ENCODE data around the gene DAZAP1.
A peak's percentile ranks its signal among the peaks of the same experiment; 100 is the strongest.

DAZAP1 gene

DNA sequence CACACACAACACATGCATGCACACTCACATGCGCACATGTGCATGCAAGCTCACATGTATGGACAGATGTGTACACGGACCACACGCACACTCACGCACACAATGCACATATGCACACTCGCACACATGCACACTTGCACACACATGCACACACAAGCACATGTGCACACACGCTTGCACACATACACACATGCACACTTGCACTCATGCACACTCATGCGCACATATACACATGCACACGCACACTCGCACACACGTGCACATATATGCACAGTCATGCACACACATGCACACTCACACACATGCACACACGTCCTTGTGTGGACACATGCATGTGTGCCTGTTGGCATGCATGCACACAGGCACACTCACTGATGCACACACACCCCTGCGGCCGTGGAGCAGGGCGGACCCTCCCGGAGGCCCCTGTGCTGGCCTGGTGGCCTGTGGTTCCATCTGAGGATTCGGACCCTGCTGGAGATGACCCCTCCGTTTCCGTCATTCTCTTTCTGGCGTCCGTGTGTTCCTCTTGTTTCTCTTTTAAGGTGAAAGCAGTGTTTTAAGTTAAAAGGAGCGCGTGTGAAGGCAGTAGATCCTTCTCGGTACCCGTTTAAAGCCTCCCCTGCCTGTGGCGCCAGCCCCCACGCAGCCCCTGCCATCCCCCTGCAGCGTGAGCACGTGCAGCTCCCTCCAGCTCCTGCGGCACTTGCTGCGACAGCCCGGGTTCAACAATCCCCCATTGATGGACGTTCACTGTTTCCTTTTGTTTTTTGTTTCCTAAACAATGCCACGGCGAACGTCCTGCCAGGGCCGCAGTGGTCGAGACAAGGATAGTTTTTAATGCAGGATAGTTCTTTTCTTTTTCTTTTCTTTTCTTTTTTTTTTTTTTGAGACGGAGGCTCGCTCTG, 18.1 kb upstream of the DAZAP1 start:
- TF ChIP-seq, protein P1, sequence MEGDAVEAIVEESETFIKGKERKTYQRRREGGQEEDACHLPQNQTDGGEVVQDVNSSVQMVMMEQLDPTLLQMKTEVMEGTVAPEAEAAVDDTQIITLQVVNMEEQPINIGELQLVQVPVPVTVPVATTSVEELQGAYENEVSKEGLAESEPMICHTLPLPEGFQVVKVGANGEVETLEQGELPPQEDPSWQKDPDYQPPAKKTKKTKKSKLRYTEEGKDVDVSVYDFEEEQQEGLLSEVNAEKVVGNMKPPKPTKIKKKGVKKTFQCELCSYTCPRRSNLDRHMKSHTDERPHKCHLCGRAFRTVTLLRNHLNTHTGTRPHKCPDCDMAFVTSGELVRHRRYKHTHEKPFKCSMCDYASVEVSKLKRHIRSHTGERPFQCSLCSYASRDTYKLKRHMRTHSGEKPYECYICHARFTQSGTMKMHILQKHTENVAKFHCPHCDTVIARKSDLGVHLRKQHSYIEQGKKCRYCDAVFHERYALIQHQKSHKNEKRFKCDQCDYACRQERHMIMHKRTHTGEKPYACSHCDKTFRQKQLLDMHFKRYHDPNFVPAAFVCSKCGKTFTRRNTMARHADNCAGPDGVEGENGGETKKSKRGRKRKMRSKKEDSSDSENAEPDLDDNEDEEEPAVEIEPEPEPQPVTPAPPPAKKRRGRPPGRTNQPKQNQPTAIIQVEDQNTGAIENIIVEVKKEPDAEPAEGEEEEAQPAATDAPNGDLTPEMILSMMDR (IDR thresholded peaks at IDR 0.05; ENCODE audit: control insufficient read depth, extremely low read depth, insufficient read depth): no peak
- H3K4me3 ChIP-seq (ENCODE audit: low read depth, low read length): no peak overlapping the region
- no peak for DNase-seq (ENCODE audit: low read depth)

DNA sequence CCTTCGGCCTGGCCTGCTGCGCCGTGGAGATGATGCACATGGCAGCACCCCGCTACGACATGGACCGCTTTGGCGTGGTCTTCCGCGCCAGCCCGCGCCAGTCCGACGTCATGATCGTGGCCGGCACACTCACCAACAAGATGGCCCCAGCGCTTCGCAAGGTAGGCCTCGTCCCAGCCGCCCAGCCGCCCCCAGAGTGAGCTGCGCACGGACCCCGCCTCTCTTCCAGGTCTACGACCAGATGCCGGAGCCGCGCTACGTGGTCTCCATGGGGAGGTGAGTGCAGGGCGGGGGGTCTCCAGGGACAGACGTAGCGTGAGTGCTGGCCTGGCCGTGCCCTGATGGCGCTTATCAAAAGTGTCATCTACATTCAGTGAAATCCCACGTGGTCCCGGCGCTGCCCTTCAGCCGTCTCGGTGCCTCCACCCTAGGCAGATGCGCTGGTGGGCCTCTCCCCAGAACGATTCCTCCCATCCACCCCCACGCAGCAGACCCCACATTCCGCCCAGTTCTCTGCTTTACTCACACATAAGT, 16.4 kb upstream of the DAZAP1 start:
- TF ChIP-seq, protein P1 (IDR thresholded peaks at IDR 0.05; ENCODE audit: control insufficient read depth, extremely low read depth, insufficient read depth): no peak
- DNase-seq (ENCODE audit: low read depth): no peak
- no peak overlapping the region for H3K4me3 ChIP-seq (ENCODE audit: low read depth, low read length)

DNA sequence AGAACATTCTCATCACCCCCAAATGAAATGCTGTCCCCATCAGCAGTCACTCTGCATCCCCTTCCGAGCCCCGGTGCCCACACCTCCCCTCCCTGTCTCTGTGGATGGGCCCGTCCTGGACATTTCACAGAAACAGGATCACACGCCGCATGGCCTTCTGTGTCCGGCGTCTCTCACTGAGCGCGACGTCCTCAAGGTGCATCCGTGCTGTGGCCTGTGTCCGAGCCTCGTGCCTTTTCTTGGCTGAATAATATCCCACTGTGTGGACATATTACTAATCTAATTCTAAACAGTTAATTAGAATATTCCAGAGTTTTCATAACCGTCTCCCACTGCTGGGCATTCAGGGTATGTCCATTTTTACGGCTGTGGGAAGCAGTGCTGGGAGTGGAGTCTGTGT, 15.0 kb upstream of the DAZAP1 start:
- no peak for DNase-seq (ENCODE audit: low read depth)
- H3K4me3 ChIP-seq (ENCODE audit: low read depth, low read length): no peak overlapping the region
- TF ChIP-seq, protein P1 (IDR thresholded peaks at IDR 0.05; ENCODE audit: control insufficient read depth, extremely low read depth, insufficient read depth): no peak

DNA sequence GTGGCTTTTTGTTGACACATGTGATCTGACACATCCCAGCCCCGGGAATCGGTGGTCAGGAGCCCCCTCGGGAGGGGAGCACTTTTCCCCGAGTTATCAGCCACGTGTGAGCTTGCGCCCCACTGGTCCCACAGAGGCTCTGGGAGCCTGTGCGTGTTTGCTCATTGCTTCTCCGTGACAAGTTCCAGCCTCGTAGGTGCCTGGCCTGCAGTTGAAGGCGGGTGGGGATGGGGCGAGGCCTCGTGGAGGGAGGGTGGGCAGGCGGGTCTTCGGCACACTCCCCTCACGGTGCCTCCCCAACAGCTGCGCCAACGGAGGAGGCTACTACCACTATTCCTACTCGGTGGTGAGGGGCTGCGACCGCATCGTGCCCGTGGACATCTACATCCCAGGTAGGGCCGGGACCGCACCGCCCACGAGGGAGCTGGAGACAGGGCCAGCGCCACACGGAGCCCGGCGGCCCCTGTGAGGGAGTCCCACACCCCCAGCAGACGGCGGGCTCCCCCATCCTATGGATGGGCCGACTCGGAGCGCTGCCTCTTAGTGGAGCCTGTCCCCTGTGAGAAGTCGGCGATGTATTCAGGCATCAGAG, 14.4 kb upstream of the DAZAP1 start:
- no peak overlapping the region for H3K4me3 ChIP-seq (ENCODE audit: low read depth, low read length)
- TF ChIP-seq, protein P1 (IDR thresholded peaks at IDR 0.05; ENCODE audit: control insufficient read depth, extremely low read depth, insufficient read depth): no peak
- DNase-seq (ENCODE audit: low read depth): no peak

DNA sequence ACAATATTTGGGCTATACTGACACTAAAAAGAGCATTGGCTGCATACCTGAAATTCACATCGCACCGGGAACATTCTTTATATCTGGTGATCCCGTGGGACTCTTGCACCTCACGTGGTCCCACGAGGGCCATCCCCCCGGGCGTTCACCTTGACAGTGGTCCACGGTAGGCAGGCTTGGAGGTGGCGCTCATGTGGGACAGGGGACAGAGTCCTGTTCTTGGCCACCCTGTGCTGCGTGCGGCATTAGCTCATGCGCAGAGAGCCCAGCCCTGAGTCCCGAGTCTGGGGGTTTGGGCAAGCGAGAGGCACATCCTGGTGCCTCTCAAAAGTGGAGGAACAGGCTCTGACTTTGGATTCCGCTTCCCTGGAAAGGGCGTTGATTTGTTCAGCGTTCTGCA, 13.5 kb upstream of the DAZAP1 start:
- TF ChIP-seq, protein P1 (IDR thresholded peaks at IDR 0.05; ENCODE audit: control insufficient read depth, extremely low read depth, insufficient read depth): no peak
- no peak for DNase-seq (ENCODE audit: low read depth)
- H3K4me3 ChIP-seq (ENCODE audit: low read depth, low read length): no peak overlapping the region

DNA sequence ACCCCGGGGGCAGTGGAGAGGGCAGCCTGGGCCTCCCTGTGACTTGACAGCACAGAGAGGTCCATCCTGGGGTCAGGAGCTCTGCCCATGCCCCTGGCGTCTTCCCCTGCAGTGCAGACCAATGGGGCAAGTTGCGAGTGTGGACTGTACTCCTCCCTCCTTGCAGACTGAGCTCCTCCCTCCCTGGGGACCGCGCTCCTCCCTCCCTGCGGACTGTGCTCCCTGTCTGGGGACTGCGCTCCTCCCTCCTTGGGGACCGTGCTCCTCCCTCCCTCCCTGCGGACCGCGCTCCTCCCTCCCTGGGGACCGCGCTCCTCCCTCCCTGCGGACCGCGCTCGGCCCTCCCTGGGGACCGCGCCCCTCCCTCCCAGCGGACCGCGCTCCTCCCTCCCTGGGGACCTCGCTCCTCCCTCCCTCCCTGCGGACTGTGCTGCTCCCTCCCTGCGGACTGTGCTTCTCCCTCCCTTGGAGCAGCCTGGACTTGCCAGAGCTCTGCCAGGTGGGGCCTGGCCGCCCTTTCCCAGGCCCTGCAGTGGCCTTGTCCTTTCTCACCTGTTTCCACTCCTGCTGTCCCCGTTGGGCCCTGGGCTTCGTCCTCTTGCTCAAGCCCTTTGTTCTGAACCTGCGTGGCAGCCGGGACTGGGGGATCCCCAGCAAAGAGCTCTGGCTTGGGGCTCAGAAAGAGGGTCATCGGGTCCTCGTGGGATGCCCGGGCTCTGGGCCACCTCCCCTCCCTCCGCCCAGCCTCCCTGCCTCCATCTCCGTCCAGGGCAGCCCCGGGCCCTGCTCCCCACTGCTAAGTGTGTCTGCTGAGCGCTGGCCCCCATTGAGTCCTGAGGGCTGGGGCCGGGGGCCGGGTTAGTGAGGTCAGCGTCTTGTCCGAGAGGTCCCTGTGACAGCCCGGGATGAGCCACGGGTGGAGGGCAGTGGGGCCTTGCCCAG, 12.9 kb upstream of the DAZAP1 start:
- TF ChIP-seq, protein P1 (IDR thresholded peaks at IDR 0.05; ENCODE audit: control insufficient read depth, extremely low read depth, insufficient read depth): no peak
- no peak for DNase-seq (ENCODE audit: low read depth)

More for the DNA sequence above, 12.9 kb upstream of the DAZAP1 start:
- peak overlapping the region; percentile 39 for H3K4me3 ChIP-seq (ENCODE audit: low read depth, low read length)

Data from LNCaP clone FGC (cell line).